Natural killer cell (primary cell): ENCODE measurements around the gene PHACTR1. TPM values are rescaled to one million over a fixed set of nuclear protein-coding genes. Genes with fewer than 3 reads are reported as not detected.

ENCODE experiments used
- ATAC-seq, 3 donors: fragments of 150-1000 bp in 2 of 3; fragments of 200-7000 bp in 1 of 3; cut with Tn5 transposase; 1 replicate in 1 of 3; 2 replicates in 2 of 3; pipeline ENCODE4 v1.10.0; 2021; ENCODE audit warnings: mild to moderate bottlenecking in 2 of 3, moderate library complexity in 2 of 3
- DNase-seq, 2 donors: peaks; one replicate each; pipeline versions ENCODE4 v3.0.0 to v3.0.0-alpha.2; 2013 to 2021; ENCODE audit warnings: mixed read lengths in 1 of 2
- H3K27ac ChIP-seq: one replicate; pipeline ENCODE4 v1.5.1; 2013; ENCODE audit warnings: mild to moderate bottlenecking, low read length
- H3K27me3 ChIP-seq: one replicate; pipeline ENCODE4 v1.6.1; 2013; ENCODE audit warnings: low read length; ENCODE audit not compliant: control insufficient read depth, insufficient read depth
- H3K36me3 ChIP-seq: one replicate; pipeline ENCODE4 v1.6.1; 2013; ENCODE audit warnings: low read length; ENCODE audit not compliant: control insufficient read depth, insufficient read depth
- H3K4me1 ChIP-seq: one replicate; pipeline ENCODE4 v1.6.1; 2013; ENCODE audit warnings: low read length; ENCODE audit not compliant: control insufficient read depth, insufficient read depth
- H3K4me3 ChIP-seq: one replicate; pipeline ENCODE4 v1.5.1; 2013; ENCODE audit warnings: low read length
- H3K9me3 ChIP-seq: one replicate; pipeline ENCODE4 v1.6.1; 2013; ENCODE audit warnings: low read length; ENCODE audit not compliant: control insufficient read depth, insufficient read depth
- H3K27ac Mint-ChIP-seq, 2 donors: one replicate each; pipeline ENCODE4 v1.8.0; 2022; ENCODE audit warnings: mild to moderate bottlenecking in 2 of 2, mixed read lengths in 2 of 2, moderate library complexity in 1 of 2
- H3K27me3 Mint-ChIP-seq, 2 donors: one replicate each; pipeline ENCODE4 v1.8.0; 2022; ENCODE audit warnings: low read depth in 2 of 2, mixed read lengths in 2 of 2
- H3K36me3 Mint-ChIP-seq: one replicate; pipeline ENCODE4 v1.8.0; 2022; ENCODE audit warnings: mixed read lengths
- H3K4me1 Mint-ChIP-seq, 2 donors: one replicate each; pipeline ENCODE4 v1.8.0; 2022; ENCODE audit warnings: mixed read lengths in 2 of 2
- H3K4me3 Mint-ChIP-seq: one replicate; pipeline ENCODE4 v1.8.0; 2022; ENCODE audit warnings: mild to moderate bottlenecking, moderate library complexity, mixed read lengths
- H3K9me3 Mint-ChIP-seq, 2 donors: one replicate each; pipeline ENCODE4 v1.8.0; 2022; ENCODE audit warnings: mixed read lengths in 2 of 2
- WGBS: methylation state at CpG from one replicate; pipeline ENCODE4 v1.1.7; 2013; ENCODE audit warnings: missing lambda C conversion rate; ENCODE audit not compliant: insufficient coverage; 5-methylcytosine and 5-hydroxymethylcytosine counted together
- intact Hi-C: fragments of 100-400 bp; cut with micrococcal nuclease; formaldehyde crosslinking; loops from one replicate; pipeline ENCODE4 v1.14.2; 2022
- total RNA-seq, 4 donors: library from RNA; stranded (reverse); fragments of 120-200 nt in 1 of 4; gene quantifications; one replicate each; pipeline versions ENCODE4 v1.2.3 to v1.2.4, GENCODE V29; 2013 to 2022
- TF ChIP-seq, protein P1 (sequence below): fragments of 200-600 bp; IDR thresholded peaks from one replicate; pipeline ENCODE4 v1.8.0; 2022; ENCODE audit warnings: antibody characterized with exemption

The PHACTR1 gene
- total RNA-seq, 3 donors from 2014 or later (not counting 1 experiment from before 2014, with no cell fraction given), result 5.2 to 19.0 (median 5.4) TPM

DNA sequence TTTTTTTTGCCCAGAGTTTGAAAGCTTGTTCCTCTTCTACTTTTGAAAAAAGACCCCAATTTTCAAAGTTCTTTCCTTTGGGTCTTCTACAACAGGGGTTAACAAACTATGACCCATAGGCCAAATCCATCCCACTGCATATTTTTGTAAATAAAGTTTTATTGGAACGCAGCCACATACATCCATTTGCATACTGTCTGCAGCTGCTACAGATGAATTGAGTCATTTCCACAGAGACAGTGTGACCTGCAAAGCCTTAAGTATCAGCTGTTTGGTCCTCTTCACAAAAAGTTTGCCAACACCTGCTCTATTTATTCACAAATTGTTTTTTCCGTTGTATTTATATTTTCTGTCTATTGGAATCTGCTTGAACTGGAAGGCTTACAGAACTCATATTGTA lies 422.6 kb downstream of the PHACTR1 start:
- DNase-seq (no peak), ATAC-seq (no peak)
- intact Hi-C loops, result no loop called here
- TF ChIP-seq, protein P1, sequence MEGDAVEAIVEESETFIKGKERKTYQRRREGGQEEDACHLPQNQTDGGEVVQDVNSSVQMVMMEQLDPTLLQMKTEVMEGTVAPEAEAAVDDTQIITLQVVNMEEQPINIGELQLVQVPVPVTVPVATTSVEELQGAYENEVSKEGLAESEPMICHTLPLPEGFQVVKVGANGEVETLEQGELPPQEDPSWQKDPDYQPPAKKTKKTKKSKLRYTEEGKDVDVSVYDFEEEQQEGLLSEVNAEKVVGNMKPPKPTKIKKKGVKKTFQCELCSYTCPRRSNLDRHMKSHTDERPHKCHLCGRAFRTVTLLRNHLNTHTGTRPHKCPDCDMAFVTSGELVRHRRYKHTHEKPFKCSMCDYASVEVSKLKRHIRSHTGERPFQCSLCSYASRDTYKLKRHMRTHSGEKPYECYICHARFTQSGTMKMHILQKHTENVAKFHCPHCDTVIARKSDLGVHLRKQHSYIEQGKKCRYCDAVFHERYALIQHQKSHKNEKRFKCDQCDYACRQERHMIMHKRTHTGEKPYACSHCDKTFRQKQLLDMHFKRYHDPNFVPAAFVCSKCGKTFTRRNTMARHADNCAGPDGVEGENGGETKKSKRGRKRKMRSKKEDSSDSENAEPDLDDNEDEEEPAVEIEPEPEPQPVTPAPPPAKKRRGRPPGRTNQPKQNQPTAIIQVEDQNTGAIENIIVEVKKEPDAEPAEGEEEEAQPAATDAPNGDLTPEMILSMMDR, result no peak
- H3K27me3 Mint-ChIP-seq, result peaks cover 0 to 2% of the 10 kb centered on the region in 2 donors
- H3K27ac Mint-ChIP-seq, result no peak overlapping the region
- no peaks in the 10 kb centered on the region for H3K4me1 ChIP-seq
- no peak overlapping the region for H3K4me3 ChIP-seq
- H3K36me3 Mint-ChIP-seq, result no peaks in the 10 kb centered on the region
- no peaks in the 10 kb centered on the region for H3K9me3 Mint-ChIP-seq
- no peaks in the 10 kb centered on the region for H3K9me3 ChIP-seq
- 94% methylated on average over 1 of the region's 2 CpGs for WGBS
- no peaks in the 10 kb centered on the region for H3K27me3 ChIP-seq
- H3K27ac ChIP-seq, result no peak overlapping the region
- H3K36me3 ChIP-seq, result no peaks in the 10 kb centered on the region
- H3K4me1 Mint-ChIP-seq, result no peaks in the 10 kb centered on the region
- no peak overlapping the region for H3K4me3 Mint-ChIP-seq

DNA sequence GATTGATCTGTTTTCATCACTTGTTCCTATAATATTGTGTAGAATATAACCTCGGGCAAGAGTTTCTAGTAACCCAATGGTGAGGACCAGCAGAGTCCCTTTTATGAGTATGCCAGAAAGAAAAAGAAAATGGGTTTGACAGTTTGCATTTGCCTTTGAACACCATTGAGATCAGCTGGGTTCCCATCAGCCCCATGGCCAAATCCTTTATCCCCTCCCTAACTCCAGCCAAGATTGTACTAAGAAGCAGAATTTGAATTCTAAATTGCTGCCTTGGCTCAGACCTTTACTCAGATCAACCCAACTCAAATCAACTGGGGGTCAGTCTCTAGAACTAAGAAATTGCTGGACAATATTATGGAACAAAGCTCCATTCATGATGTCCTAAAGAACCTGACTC lies 424.4 kb downstream of the PHACTR1 start:
- H3K9me3 Mint-ChIP-seq, result no peaks in the 10 kb centered on the region
- Histone ChIP-seq H3K36me3 (no peaks in the 10 kb centered on the region), H3K27me3 (no peaks in the 10 kb centered on the region), H3K27ac (no peak overlapping the region), H3K4me1 (no peaks in the 10 kb centered on the region), H3K9me3 (no peaks in the 10 kb centered on the region), H3K4me3 (no peak overlapping the region)
- TF ChIP-seq, protein P1, result no peak
- H3K27me3 Mint-ChIP-seq, result peaks cover 0 to 2% of the 10 kb centered on the region in 2 donors
- H3K27ac Mint-ChIP-seq, result no peak overlapping the region
- DNase-seq (no peak), ATAC-seq (no peak)
- H3K4me1 Mint-ChIP-seq, result peaks cover 8 to 9% of the 10 kb centered on the region in 2 donors
- intact Hi-C loops, result no loop called here
- H3K36me3 Mint-ChIP-seq, result no peaks in the 10 kb centered on the region
- 100% methylated on average over 1 of the region's 1 CpG for WGBS
- no peak overlapping the region for H3K4me3 Mint-ChIP-seq

GRCh38 chr6:13141387-13141786 lies 424.8 kb downstream of the PHACTR1 start:
- Histone ChIP-seq H3K4me3 (no peak overlapping the region), H3K27me3 (no peaks in the 10 kb centered on the region), H3K4me1 (no peaks in the 10 kb centered on the region), H3K27ac (no peak overlapping the region), H3K36me3 (no peaks in the 10 kb centered on the region), H3K9me3 (no peaks in the 10 kb centered on the region)
- H3K27ac Mint-ChIP-seq, result no peak overlapping the region
- WGBS, result 19% methylated on average over 5 of the region's 7 CpGs
- ATAC-seq (no peak), DNase-seq (no peak)
- TF ChIP-seq, protein P1, result no peak
- H3K27me3 Mint-ChIP-seq, result peaks cover 0 to 2% of the 10 kb centered on the region in 2 donors
- no peaks in the 10 kb centered on the region for H3K9me3 Mint-ChIP-seq
- no peak overlapping the region for H3K4me3 Mint-ChIP-seq
- intact Hi-C loops, result no loop called here
- H3K36me3 Mint-ChIP-seq, result no peaks in the 10 kb centered on the region
- peaks cover 9 to 12% of the 10 kb centered on the region in 2 donors for H3K4me1 Mint-ChIP-seq

DNA sequence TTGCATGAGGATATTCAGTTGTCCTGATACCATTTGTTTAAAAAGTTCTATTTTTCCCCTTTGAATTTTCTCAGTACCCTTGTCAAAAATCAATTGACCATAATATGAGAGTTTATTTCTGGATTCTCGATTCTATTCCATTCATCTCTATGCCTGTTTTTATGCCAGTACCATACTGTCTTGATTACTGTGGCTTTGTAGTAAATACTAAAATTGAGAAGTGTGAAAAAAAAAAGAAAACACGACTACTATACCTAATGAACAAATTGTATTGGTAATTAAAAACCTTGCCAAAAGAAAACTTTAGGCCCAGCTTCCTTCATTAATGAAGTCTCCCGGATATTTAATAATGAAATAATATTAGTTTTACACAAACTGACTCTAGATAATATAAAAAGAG lies 426.0 kb downstream of the PHACTR1 start:
- DNase-seq (no peak), ATAC-seq (no peak)
- no peaks in the 10 kb centered on the region for H3K36me3 Mint-ChIP-seq
- intact Hi-C loops, result no loop called here
- H3K4me3 ChIP-seq, result no peak overlapping the region
- H3K4me1 Mint-ChIP-seq, result peaks cover 9 to 12% of the 10 kb centered on the region in 2 donors
- H3K4me1 ChIP-seq, result no peaks in the 10 kb centered on the region
- no peaks in the 10 kb centered on the region for H3K9me3 Mint-ChIP-seq
- TF ChIP-seq, protein P1, result no peak
- H3K27me3 ChIP-seq, result no peaks in the 10 kb centered on the region
- H3K27ac Mint-ChIP-seq, result no peak overlapping the region
- H3K36me3 ChIP-seq, result no peaks in the 10 kb centered on the region
- no peak overlapping the region for H3K4me3 Mint-ChIP-seq
- no peaks in the 10 kb centered on the region for H3K9me3 ChIP-seq
- no CpG with 5 or more reads among the region's 3 CpGs for WGBS
- no peak overlapping the region for H3K27ac ChIP-seq
- H3K27me3 Mint-ChIP-seq, result peaks cover 0 to 2% of the 10 kb centered on the region in 2 donors
